GM18907 (cell line): ENCODE data around the gene PSMB5.

ENCODE experiments used
- ATAC-seq: cut with Tn5 transposase; IDR thresholded peaks from one replicate; pipeline ENCODE4 v1.9.1; 2021; ENCODE audit warnings: mild to moderate bottlenecking, moderate library complexity; ENCODE audit not compliant: unreplicated experiment

PSMB5 gene

GRCh38 chr14:23045419-23046357 lies 11.0 kb upstream of the PSMB5 start:
- no peak for ATAC-seq

- ATAC-seq: no peak
Observed at GRCh38 chr14:23044840-23045239, 10.1 kb upstream of the PSMB5 start.

GRCh38 chr14:23043754-23044153 lies 9.1 kb upstream of the PSMB5 start:
- ATAC-seq: no peak

GRCh38 chr14:23043145-23043544 lies 8.4 kb upstream of the PSMB5 start:
- no peak for ATAC-seq

DNA sequence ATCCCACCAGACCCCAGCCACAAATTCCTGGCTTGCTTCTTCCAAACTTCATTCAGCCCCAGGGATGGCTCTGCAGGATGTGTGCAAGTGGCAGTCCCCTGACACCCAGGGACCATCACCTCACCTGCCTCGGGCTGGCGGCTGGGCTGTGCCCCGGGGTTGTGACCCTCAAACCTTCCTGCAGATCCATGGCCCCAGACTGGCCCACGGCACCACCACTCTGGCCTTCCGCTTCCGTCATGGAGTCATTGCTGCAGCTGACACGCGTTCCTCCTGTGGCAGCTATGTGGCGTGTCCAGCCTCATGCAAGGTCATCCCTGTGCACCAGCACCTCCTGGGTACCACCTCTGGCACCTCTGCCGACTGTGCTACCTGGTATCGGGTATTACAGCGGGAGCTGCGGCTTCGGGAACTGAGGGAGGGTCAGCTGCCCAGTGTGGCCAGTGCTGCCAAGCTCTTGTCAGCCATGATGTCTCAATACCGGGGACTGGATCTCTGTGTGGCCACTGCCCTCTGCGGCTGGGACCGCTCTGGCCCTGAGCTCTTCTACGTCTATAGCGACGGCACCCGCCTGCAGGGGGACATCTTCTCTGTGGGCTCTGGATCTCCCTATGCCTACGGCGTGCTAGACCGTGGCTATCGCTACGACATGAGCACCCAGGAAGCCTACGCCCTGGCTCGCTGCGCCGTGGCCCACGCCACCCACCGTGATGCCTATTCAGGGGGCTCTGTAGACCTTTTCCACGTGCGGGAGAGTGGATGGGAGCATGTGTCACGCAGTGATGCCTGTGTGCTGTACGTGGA lies 7.7 kb upstream of the PSMB5 start, which contains the start of gene PSMB11:
Gene PSMB11, plus strand, starts transcription at position 51 of the 804 bp plus-strand sequence. Its CDS starts 14 bp downstream, at position 65.
- ATAC-seq: no peak

- ATAC-seq: no peak
Observed at GRCh38 chr14:23041729-23042128, 7.0 kb upstream of the PSMB5 start.

DNA sequence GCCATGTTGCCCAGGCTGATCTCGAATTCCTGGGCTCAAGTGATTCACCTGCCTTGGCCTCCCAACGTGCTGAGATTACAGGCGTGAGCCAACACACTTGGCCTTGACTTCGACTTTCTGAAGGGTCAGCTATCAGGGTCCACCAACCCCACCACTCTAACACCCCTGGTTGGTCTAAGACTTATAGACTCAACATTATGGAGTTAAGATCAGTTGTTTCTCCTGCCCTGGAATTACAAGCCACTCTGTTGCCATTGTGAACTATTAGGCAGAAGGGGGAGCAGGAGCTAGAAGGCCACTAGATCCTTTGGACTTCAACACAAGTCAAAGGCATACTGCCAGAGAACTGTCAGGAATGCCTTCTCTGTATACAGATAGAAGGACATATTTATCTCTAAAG lies 5.4 kb upstream of the PSMB5 start:
- no peak for ATAC-seq

DNA sequence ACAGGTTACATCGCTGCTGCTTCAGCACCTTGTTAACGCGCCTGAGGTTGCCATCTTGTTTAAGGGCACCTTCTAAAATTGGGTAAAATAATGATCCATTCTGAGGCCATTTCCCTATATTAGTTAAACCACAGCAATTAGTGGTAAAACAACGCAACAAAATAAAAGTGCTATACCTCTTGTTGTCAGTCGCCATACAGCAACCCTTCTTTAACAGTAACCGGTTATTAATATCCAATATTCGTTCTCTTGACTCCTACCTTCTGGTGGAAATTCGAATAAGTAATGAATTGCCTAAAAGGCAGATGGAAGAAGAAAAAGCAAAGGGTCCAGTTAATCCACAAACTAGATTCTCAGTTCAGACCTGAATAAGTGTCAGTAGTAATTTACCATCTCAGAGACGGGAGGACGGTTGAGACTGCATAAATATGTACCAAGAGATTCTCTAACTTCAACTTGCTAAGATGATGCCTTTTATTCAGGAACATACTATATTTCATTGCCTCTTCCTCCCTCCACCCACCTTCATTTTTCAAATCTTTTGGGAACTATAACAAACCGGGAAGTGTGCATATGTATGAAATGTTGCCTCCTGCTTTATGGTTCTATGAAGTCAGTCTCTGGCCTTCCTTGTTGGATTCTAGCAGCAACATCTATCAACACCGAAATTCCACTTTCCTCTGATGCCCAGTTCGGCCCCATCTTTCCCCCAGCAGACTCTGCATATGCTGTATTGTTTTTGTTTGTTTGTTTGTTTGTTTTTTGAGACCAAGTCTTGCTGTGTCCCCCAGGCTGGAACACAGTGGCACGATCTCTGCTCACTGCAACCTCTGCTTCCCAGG lies 824 bp upstream of the PSMB5 start:
- ATAC-seq: no peak

GRCh38 chr14:23033801-23034497 lies 751 bp downstream of the PSMB5 start:
- no peak for ATAC-seq

- no peak for ATAC-seq
Observed at GRCh38 chr14:23033251-23033727, 1.4 kb downstream of the PSMB5 start.

DNA sequence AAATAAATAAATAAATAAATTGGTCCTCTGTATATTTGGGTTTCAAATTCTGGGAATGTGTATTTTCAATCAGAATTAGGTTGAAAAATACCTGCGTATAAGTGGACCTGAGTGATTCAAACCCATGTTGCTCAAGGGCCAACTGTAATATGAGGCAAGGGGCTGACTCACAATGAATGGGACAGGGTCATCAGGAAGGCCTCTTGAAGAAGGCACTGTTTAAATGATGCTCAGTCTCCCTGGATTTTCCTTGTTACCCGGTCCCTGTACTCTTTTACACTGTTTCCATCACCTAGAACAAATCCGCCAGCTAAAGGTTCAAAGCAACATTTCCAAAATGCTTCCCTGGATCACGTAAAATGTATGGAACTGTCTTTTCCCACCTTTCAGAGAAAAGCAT lies 3.8 kb downstream of the PSMB5 start:
- ATAC-seq: no peak

DNA sequence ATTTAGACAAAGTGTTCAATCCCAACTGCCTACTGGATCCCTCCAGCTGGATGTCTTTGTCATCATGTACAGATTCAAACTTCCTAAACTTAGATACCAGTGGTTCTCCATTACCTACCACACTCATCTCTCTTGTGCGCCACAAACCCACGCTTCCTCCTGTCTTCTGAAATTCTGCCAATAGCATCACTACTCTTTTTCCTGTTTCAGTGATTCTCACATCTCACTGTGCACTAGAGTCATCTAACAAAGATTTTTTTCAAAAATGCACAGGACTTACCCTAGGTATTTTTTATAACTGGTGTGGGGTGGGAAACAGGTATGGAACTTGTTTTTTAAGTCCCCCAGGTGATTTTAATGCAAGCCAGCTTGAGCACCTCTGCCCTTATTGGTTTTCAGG lies 5.9 kb downstream of the PSMB5 start:
- no peak for ATAC-seq

- no peak for ATAC-seq
Observed at GRCh38 chr14:23025151-23025814, 9.4 kb downstream of the PSMB5 start.

- ATAC-seq: no peak
Observed at GRCh38 chr14:23024612-23025075, 10.1 kb downstream of the PSMB5 start.

- no peak for ATAC-seq
Observed at GRCh38 chr14:23023795-23024152, 10.9 kb downstream of the PSMB5 start.

GRCh38 chr14:23023022-23023794 lies 11.5 kb downstream of the PSMB5 start:
- no peak for ATAC-seq

DNA sequence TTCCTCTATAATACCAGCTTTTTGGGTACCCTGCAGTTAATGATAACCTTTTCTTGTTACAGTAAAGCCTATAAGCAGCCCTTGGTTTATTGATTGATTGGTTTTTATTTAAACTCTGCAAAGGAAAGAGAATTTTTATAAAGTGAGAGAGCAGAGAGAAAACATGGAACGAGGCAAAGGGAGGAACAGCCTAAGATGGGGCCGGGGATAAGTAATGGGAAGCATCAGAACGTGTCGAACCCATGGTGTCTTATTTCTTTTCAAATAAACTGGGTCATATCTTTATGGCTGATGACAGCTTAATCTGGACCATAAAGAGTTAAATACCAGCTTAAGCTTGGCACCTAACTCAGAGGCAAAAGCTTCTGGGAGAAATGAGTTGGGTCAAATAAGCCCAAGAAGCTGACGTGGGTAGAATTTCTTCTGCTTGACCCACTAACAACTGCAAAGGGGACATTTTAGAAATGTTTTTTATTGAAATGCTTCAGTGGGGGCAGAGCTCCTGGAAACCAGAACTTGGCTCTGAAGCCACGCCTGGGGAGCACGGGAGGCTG lies 12.7 kb downstream of the PSMB5 start:
- ATAC-seq: no peak

GRCh38 chr14:23021434-23021833 lies 13.3 kb downstream of the PSMB5 start:
- ATAC-seq: no peak
